ENCODE results near the gene SLC47A1.
A peak's percentile ranks its signal among the peaks of the same experiment; 100 is the strongest.
"Not testable (repeated sequence)": the region's sequence is repeated elsewhere in the genome, so short reads cannot be mapped to it uniquely, and the experiment has no call there.

SLC47A1 gene

GRCh38 chr17:19582152-19582551, 48.5 kb downstream of the SLC47A1 start:
- no CpG with 5 or more reads among the region's 13 CpGs for WGBS (ENCODE audit: extremely low coverage, insufficient coverage, low lambda C conversion rate)
- H2BK120ac ChIP-seq (ENCODE audit: low read depth, low read length); H2BK5ac ChIP-seq (ENCODE audit: low read length); H3K23ac ChIP-seq (ENCODE audit: low read length); H2AK5ac ChIP-seq (ENCODE audit: low read length); H3K18ac ChIP-seq (ENCODE audit: low read length); H3K9ac ChIP-seq (ENCODE audit: low read length); H2BK15ac ChIP-seq (replicated peaks; ENCODE audit: low read depth); H3K56ac ChIP-seq (ENCODE audit: low read length); DNase-seq; H3K79me2 ChIP-seq (ENCODE audit: control insufficient read depth, insufficient read depth, low read length); H3K27me3 ChIP-seq (ENCODE audit: insufficient read depth, low read length, poor library complexity); H3K79me1 ChIP-seq (ENCODE audit: low read length); H3K4me1 ChIP-seq (ENCODE audit: control insufficient read depth, low read depth, low read length); H3K4me3 ChIP-seq (ENCODE audit: low read length); H3K4me2 ChIP-seq (ENCODE audit: low read length); H4K8ac ChIP-seq (ENCODE audit: low read depth, low read length); H3K27ac ChIP-seq (ENCODE audit: low read depth, low read length); H4K5ac ChIP-seq (ENCODE audit: low read length); H3K36me3 ChIP-seq (ENCODE audit: control insufficient read depth, insufficient read depth, low read length); H3K4ac ChIP-seq (ENCODE audit: low read depth, low read length): not testable (repeated sequence)

- DNase-seq = no peak
- Histone ChIP-seq H3K18ac (ENCODE audit: low read length) (no peak overlapping the region), H3K79me1 (ENCODE audit: low read length) (no peaks in the 10 kb centered on the region), H3K23ac (ENCODE audit: low read length) (no peak overlapping the region), H3K4me2 (ENCODE audit: low read length) (no peak overlapping the region), H3K79me2 (ENCODE audit: control insufficient read depth, insufficient read depth, low read length) (no peaks in the 10 kb centered on the region), H4K5ac (ENCODE audit: low read length) (no peak overlapping the region), H2AK5ac (ENCODE audit: low read length) (no peak overlapping the region), H3K27ac (ENCODE audit: low read depth, low read length) (no peak overlapping the region), H2BK5ac (ENCODE audit: low read length) (no peak overlapping the region), H3K4me1 (ENCODE audit: control insufficient read depth, low read depth, low read length) (no peaks in the 10 kb centered on the region), H3K4ac (ENCODE audit: low read depth, low read length) (no peak overlapping the region), H4K8ac (ENCODE audit: low read depth, low read length) (no peak overlapping the region), H2BK15ac (replicated peaks; ENCODE audit: low read depth) (no peak overlapping the region), H3K4me3 (ENCODE audit: low read length) (no peak overlapping the region), H2BK120ac (ENCODE audit: low read depth, low read length) (no peak overlapping the region), H3K36me3 (ENCODE audit: control insufficient read depth, insufficient read depth, low read length) (no peaks in the 10 kb centered on the region), H3K56ac (ENCODE audit: low read length) (no peak overlapping the region), H3K9ac (ENCODE audit: low read length) (no peak overlapping the region), H3K27me3 (ENCODE audit: insufficient read depth, low read length, poor library complexity) (no peaks in the 10 kb centered on the region)
- no CpG with 5 or more reads among the region's 8 CpGs for WGBS (ENCODE audit: extremely low coverage, insufficient coverage, low lambda C conversion rate)
Measured at GRCh38 chr17:19583871-19584270, 50.2 kb downstream of the SLC47A1 start.

GRCh38 chr17:19590451-19590850, 56.8 kb downstream of the SLC47A1 start:
- no peak overlapping the region for H3K18ac ChIP-seq (ENCODE audit: low read length)
- H3K36me3 ChIP-seq (ENCODE audit: control insufficient read depth, insufficient read depth, low read length) = no peaks in the 10 kb centered on the region
- no peak overlapping the region for H2AK5ac ChIP-seq (ENCODE audit: low read length)
- no peak overlapping the region for H3K9ac ChIP-seq (ENCODE audit: low read length)
- DNase-seq = no peak
- no peak overlapping the region for H4K5ac ChIP-seq (ENCODE audit: low read length)
- H3K27ac ChIP-seq (ENCODE audit: low read depth, low read length) = no peak overlapping the region
- no peak overlapping the region for H3K56ac ChIP-seq (ENCODE audit: low read length)
- H2BK5ac ChIP-seq (ENCODE audit: low read length) = no peak overlapping the region
- no peak overlapping the region for H3K4ac ChIP-seq (ENCODE audit: low read depth, low read length)
- no CpG with 5 or more reads among the region's 9 CpGs for WGBS (ENCODE audit: extremely low coverage, insufficient coverage, low lambda C conversion rate)
- no peaks in the 10 kb centered on the region for H3K27me3 ChIP-seq (ENCODE audit: insufficient read depth, low read length, poor library complexity)
- H2BK120ac ChIP-seq (ENCODE audit: low read depth, low read length) = no peak overlapping the region
- no peaks in the 10 kb centered on the region for H3K79me2 ChIP-seq (ENCODE audit: control insufficient read depth, insufficient read depth, low read length)
- H3K4me2 ChIP-seq (ENCODE audit: low read length) = no peak overlapping the region
- H2BK15ac ChIP-seq (replicated peaks; ENCODE audit: low read depth) = no peak overlapping the region
- H3K4me1 ChIP-seq (ENCODE audit: control insufficient read depth, low read depth, low read length) = no peaks in the 10 kb centered on the region
- H3K79me1 ChIP-seq (ENCODE audit: low read length) = no peaks in the 10 kb centered on the region
- H3K23ac ChIP-seq (ENCODE audit: low read length) = no peak overlapping the region
- no peak overlapping the region for H4K8ac ChIP-seq (ENCODE audit: low read depth, low read length)
- no peak overlapping the region for H3K4me3 ChIP-seq (ENCODE audit: low read length)

GRCh38 chr17:19590912-19591551, 57.4 kb downstream of the SLC47A1 start:
- WGBS (ENCODE audit: extremely low coverage, insufficient coverage, low lambda C conversion rate) = no CpG with 5 or more reads among the region's 8 CpGs

GRCh38 chr17:19592316-19592715, 58.7 kb downstream of the SLC47A1 start:
- Histone ChIP-seq H2BK120ac (ENCODE audit: low read depth, low read length) (no peak overlapping the region), H3K36me3 (ENCODE audit: control insufficient read depth, insufficient read depth, low read length) (no peaks in the 10 kb centered on the region), H3K27me3 (ENCODE audit: insufficient read depth, low read length, poor library complexity) (no peaks in the 10 kb centered on the region), H3K9ac (ENCODE audit: low read length) (no peak overlapping the region), H3K23ac (ENCODE audit: low read length) (no peak overlapping the region), H3K4ac (ENCODE audit: low read depth, low read length) (no peak overlapping the region), H4K5ac (ENCODE audit: low read length) (no peak overlapping the region), H3K4me3 (ENCODE audit: low read length) (no peak overlapping the region), H2BK15ac (replicated peaks; ENCODE audit: low read depth) (no peak overlapping the region), H2BK5ac (ENCODE audit: low read length) (no peak overlapping the region), H3K27ac (ENCODE audit: low read depth, low read length) (no peak overlapping the region), H3K56ac (ENCODE audit: low read length) (no peak overlapping the region), H4K8ac (ENCODE audit: low read depth, low read length) (no peak overlapping the region), H2AK5ac (ENCODE audit: low read length) (no peak overlapping the region), H3K18ac (ENCODE audit: low read length) (no peak overlapping the region), H3K4me2 (ENCODE audit: low read length) (no peak overlapping the region), H3K79me2 (ENCODE audit: control insufficient read depth, insufficient read depth, low read length) (no peaks in the 10 kb centered on the region), H3K79me1 (ENCODE audit: low read length) (no peaks in the 10 kb centered on the region), H3K4me1 (ENCODE audit: control insufficient read depth, low read depth, low read length) (no peaks in the 10 kb centered on the region)
- DNase-seq = no peak
- WGBS (ENCODE audit: extremely low coverage, insufficient coverage, low lambda C conversion rate) = 100% methylated on average over 1 of the region's 4 CpGs

More at GRCh38 chr17:19590912-19591551, 57.4 kb downstream of the SLC47A1 start:
- no peak overlapping the region for H3K4ac ChIP-seq (ENCODE audit: low read depth, low read length)
- no peak overlapping the region for H3K4me3 ChIP-seq (ENCODE audit: low read length)
- no peak overlapping the region for H4K5ac ChIP-seq (ENCODE audit: low read length)
- H2BK5ac ChIP-seq (ENCODE audit: low read length) = no peak overlapping the region
- H3K27ac ChIP-seq (ENCODE audit: low read depth, low read length) = no peak overlapping the region
- no peak overlapping the region for H2AK5ac ChIP-seq (ENCODE audit: low read length)
- H3K9ac ChIP-seq (ENCODE audit: low read length) = no peak overlapping the region
- H3K4me2 ChIP-seq (ENCODE audit: low read length) = no peak overlapping the region
- no peak for DNase-seq
- H3K79me1 ChIP-seq (ENCODE audit: low read length) = no peaks in the 10 kb centered on the region
- H4K8ac ChIP-seq (ENCODE audit: low read depth, low read length) = no peak overlapping the region
- H2BK15ac ChIP-seq (replicated peaks; ENCODE audit: low read depth) = no peak overlapping the region
- H3K79me2 ChIP-seq (ENCODE audit: control insufficient read depth, insufficient read depth, low read length) = no peaks in the 10 kb centered on the region
- no peak overlapping the region for H3K56ac ChIP-seq (ENCODE audit: low read length)
- H3K36me3 ChIP-seq (ENCODE audit: control insufficient read depth, insufficient read depth, low read length) = no peaks in the 10 kb centered on the region
- no peak overlapping the region for H3K18ac ChIP-seq (ENCODE audit: low read length)
- H3K4me1 ChIP-seq (ENCODE audit: control insufficient read depth, low read depth, low read length) = no peaks in the 10 kb centered on the region
- H3K23ac ChIP-seq (ENCODE audit: low read length) = no peak overlapping the region
- no peak overlapping the region for H2BK120ac ChIP-seq (ENCODE audit: low read depth, low read length)
- no peaks in the 10 kb centered on the region for H3K27me3 ChIP-seq (ENCODE audit: insufficient read depth, low read length, poor library complexity)

GRCh38 chr17:19596869-19597268, 63.2 kb downstream of the SLC47A1 start:
- Histone ChIP-seq H3K4me2 (ENCODE audit: low read length) (no peak overlapping the region), H3K36me3 (ENCODE audit: control insufficient read depth, insufficient read depth, low read length) (no peaks in the 10 kb centered on the region), H3K9ac (ENCODE audit: low read length) (no peak overlapping the region), H2BK120ac (ENCODE audit: low read depth, low read length) (no peak overlapping the region), H4K5ac (ENCODE audit: low read length) (no peak overlapping the region), H2AK5ac (ENCODE audit: low read length) (no peak overlapping the region), H4K8ac (ENCODE audit: low read depth, low read length) (no peak overlapping the region), H3K79me1 (ENCODE audit: low read length) (no peaks in the 10 kb centered on the region), H3K4ac (ENCODE audit: low read depth, low read length) (no peak overlapping the region), H3K4me1 (ENCODE audit: control insufficient read depth, low read depth, low read length) (no peaks in the 10 kb centered on the region), H3K23ac (ENCODE audit: low read length) (peak overlapping the region; percentile 66), H3K4me3 (ENCODE audit: low read length) (no peak overlapping the region), H3K18ac (ENCODE audit: low read length) (no peak overlapping the region), H3K56ac (ENCODE audit: low read length) (no peak overlapping the region), H2BK15ac (replicated peaks; ENCODE audit: low read depth) (no peak overlapping the region), H2BK5ac (ENCODE audit: low read length) (no peak overlapping the region), H3K27ac (ENCODE audit: low read depth, low read length) (no peak overlapping the region), H3K27me3 (ENCODE audit: insufficient read depth, low read length, poor library complexity) (no peaks in the 10 kb centered on the region), H3K79me2 (ENCODE audit: control insufficient read depth, insufficient read depth, low read length) (no peaks in the 10 kb centered on the region)
- no peak for DNase-seq
- no CpG with 5 or more reads among the region's 5 CpGs for WGBS (ENCODE audit: extremely low coverage, insufficient coverage, low lambda C conversion rate)

Measured in mesendoderm (in vitro differentiated cells).